Measurements from ENCODE around the gene RANBP3.
"Not testable (repeated sequence)": the region's sequence is repeated elsewhere in the genome, so short reads cannot be mapped to it uniquely, and the experiment has no call there.

The RANBP3 gene

GRCh38 chr19:5961969-5962945, 15.7 kb downstream of the RANBP3 start (continued):
- peak; percentile 14; the same call in 1 of the 2 replicates for TF ChIP-seq PATZ1 (tag by site-specific recombination; IDR thresholded peaks at IDR 0.05)

GRCh38 chr19:5961641-5961968, 16.3 kb downstream of the RANBP3 start:
- Histone ChIP-seq H3K36me3 (ENCODE audit: control insufficient read depth in 2 of 2, insufficient read depth in 1 of 2, low read length in 2 of 2) (peaks cover 0 to 18% of the 10 kb centered on the region in 2 experiments; a peak in 1 of 3 replicates), H3K4me1 (ENCODE audit: control insufficient read depth, insufficient read depth, low read length) (peaks cover 30% of the 10 kb centered on the region)
- H3K4me3 ChIP-seq (ENCODE audit: low read depth, low read length); H3K27ac ChIP-seq (ENCODE audit: extremely low read depth, low read depth, low read length); POLR2A ChIA-PET; H3K9me3 ChIP-seq (ENCODE audit: control insufficient read depth, insufficient read depth, low read depth, low read length): not testable (repeated sequence)
- CTCF ChIA-PET = interaction anchor here (0.6 to 0.9 kb wide), 2 partner anchors 17 to 317 kb away, joined by 4 to 5 read pairs; no protein-coding TSS in a partner anchor

DNA sequence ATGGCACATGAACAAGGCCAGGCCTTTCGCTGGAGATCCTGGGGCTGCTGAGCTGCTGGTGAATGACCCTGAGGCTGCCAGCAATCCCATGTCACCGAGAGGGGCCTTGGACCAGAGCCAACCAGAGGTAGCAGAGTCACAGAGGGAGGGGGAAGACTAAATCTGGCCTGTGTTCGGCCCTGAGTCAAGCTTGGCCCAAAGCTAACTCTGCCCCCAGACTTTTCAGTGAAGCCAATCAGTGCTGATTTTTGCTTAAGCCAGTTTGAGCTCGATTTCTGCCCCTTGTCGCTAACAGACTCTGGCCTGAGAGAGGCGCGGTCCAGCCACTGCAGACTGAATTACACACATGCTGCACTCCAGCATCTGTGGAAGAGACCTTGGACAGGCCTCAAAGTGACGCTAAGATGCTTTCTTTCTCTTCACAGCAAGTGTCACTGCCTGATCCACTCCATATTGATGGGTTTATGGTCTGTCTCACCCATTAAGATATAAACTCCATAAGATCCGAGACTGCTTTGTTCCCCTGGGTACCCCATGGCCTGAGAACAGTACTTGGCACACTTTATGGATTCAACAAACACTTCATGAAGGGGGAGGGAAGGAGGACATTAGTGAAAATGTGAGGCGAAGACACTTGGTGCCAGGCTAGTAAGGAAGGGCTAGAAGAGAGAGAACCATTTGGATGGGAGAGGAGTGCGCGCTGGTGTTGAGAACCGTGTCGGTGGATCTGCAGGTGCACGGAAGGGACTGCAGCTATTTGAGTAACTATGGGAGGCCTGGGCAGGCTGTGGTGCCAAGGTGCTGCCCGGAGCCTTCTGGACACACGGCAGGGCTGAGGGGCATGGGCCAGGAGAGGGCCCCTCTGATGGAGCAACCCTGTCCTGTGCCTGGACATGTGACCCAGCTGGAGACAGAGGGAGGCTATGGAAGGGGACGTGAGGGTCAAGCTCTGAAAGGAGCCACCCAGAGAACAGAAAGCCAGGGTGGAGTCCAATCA, 17.6 kb downstream of the RANBP3 start:
- CTCF ChIA-PET = interaction anchor here (0.6 to 1.8 kb wide), 3 partner anchors 8 to 69 kb away, joined by 3 to 7 read pairs (median 4); no protein-coding TSS in a partner anchor
- no peak overlapping the region for H3K4me3 ChIP-seq (ENCODE audit: low read depth, low read length)
- H3K36me3 ChIP-seq (ENCODE audit: control insufficient read depth in 2 of 2, insufficient read depth in 1 of 2, low read length in 2 of 2) = peaks cover 0 to 7% of the 10 kb centered on the region in 2 experiments; a peak in 1 of 3 replicates
- peaks cover 42% of the 10 kb centered on the region for H3K4me1 ChIP-seq (ENCODE audit: control insufficient read depth, insufficient read depth, low read length)
- no peak overlapping the region; the same call in 1 of the 2 replicates for H3K27ac ChIP-seq (ENCODE audit: extremely low read depth, low read depth, low read length)
- POLR2A ChIA-PET = no interaction called here
- TF ChIP-seq ZIC2 (tag by site-specific recombination; IDR thresholded peaks at IDR 0.05) = peak; percentile 31
- no peak for TF ChIP-seq ZNF48 (tag by site-specific recombination; IDR thresholded peaks at IDR 0.05)
- peak; percentile 92 for TF ChIP-seq ZBTB17 (tag by site-specific recombination; IDR thresholded peaks at IDR 0.05)
- H3K9me3 ChIP-seq (ENCODE audit: control insufficient read depth, insufficient read depth, low read depth, low read length) = no peaks in the 10 kb centered on the region

DNA sequence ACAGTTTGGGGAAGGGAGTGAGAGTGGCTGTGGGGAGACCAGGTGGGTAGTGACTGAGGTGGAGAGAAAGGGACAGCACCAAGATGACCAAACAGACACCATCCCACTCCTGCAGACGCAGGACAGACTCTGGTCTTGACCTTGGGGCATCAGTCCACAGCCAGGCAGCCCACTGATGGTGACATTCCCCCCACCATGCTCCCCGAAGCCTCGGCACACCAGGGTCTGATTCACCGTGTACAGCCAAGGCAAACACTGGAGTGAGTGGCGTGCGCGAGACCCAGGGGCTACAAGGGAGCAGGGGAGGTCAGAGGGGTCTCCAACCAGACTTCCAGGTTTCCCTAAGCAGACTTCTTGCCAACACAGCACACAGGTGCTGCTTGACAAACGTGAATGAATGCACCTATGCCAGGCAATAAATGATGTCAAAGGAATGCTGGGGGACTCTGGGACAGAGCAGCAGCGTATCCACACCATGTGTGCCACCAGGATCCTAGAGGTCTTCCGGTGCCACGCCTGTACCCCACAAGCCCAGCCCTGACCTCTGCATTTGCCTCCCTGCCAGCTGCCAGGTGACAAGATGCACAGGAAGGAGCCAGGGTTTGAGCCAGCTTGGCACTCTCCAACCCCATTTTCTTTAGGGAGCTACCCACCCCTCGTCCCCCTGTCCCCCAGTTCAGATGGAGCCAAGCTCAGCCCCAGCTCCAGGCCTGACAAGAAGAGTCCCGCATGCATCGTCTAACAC, 18.5 kb downstream of the RANBP3 start:
- Histone ChIP-seq H3K4me3 (ENCODE audit: low read depth, low read length) (no peak overlapping the region), H3K27ac (ENCODE audit: extremely low read depth, low read depth, low read length) (no peak overlapping the region)
- CTCF ChIA-PET = interaction anchor here (1.8 kb wide), 1 partner anchor 9 kb away, joined by 7 read pairs; no protein-coding TSS in a partner anchor
- TF ChIP-seq ZNF112 (tag by site-specific recombination; IDR thresholded peaks at IDR 0.05) (no peak), ZBTB48 (tag by site-specific recombination; IDR thresholded peaks at IDR 0.05) (no peak), ZNF529 (tag by site-specific recombination; IDR thresholded peaks at IDR 0.05; ENCODE audit: insufficient replicate concordance) (no peak), ZNF350 (tag by site-specific recombination; IDR thresholded peaks at IDR 0.05) (no peak), GLI4 (tag by site-specific recombination; IDR thresholded peaks at IDR 0.05) (no peak), KLF7 (tag by site-specific recombination; IDR thresholded peaks at IDR 0.05; ENCODE audit: borderline replicate concordance) (no peak), MZF1 (tag by site-specific recombination; IDR thresholded peaks at IDR 0.05; ENCODE audit: borderline replicate concordance) (no peak)
- TF ChIP-seq, protein P1, sequence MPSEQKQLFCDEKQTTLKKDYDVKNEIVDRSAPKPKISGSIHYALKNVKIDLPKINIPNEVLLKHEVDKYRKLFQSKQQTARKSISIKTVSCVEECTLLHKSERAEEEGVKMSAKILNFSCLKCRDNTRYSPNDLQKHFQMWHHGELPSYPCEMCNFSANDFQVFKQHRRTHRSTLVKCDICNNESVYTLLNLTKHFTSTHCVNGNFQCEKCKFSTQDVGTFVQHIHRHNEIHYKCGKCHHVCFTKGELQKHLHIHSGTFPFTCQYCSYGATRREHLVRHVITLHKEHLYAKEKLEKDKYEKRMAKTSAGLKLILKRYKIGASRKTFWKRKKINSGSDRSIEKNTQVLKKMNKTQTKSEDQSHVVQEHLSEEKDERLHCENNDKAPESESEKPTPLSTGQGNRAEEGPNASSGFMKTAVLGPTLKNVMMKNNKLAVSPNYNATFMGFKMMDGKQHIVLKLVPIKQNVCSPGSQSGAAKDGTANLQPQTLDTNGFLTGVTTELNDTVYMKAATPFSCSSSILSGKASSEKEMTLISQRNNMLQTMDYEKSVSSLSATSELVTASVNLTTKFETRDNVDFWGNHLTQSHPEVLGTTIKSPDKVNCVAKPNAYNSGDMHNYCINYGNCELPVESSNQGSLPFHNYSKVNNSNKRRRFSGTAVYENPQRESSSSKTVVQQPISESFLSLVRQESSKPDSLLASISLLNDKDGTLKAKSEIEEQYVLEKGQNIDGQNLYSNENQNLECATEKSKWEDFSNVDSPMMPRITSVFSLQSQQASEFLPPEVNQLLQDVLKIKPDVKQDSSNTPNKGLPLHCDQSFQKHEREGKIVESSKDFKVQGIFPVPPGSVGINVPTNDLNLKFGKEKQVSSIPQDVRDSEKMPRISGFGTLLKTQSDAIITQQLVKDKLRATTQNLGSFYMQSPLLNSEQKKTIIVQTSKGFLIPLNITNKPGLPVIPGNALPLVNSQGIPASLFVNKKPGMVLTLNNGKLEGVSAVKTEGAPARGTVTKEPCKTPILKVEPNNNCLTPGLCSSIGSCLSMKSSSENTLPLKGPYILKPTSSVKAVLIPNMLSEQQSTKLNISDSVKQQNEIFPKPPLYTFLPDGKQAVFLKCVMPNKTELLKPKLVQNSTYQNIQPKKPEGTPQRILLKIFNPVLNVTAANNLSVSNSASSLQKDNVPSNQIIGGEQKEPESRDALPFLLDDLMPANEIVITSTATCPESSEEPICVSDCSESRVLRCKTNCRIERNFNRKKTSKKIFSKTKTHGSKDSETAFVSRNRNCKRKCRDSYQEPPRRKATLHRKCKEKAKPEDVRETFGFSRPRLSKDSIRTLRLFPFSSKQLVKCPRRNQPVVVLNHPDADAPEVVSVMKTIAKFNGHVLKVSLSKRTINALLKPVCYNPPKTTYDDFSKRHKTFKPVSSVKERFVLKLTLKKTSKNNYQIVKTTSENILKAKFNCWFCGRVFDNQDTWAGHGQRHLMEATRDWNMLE (tag by site-specific recombination; conservative IDR thresholded peaks at IDR 0.05; ENCODE audit: low read depth) = no peak
- TF ChIP-seq, protein P2, sequence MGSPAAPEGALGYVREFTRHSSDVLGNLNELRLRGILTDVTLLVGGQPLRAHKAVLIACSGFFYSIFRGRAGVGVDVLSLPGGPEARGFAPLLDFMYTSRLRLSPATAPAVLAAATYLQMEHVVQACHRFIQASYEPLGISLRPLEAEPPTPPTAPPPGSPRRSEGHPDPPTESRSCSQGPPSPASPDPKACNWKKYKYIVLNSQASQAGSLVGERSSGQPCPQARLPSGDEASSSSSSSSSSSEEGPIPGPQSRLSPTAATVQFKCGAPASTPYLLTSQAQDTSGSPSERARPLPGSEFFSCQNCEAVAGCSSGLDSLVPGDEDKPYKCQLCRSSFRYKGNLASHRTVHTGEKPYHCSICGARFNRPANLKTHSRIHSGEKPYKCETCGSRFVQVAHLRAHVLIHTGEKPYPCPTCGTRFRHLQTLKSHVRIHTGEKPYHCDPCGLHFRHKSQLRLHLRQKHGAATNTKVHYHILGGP (tag by site-specific recombination; IDR thresholded peaks at IDR 0.05) = no peak

More for the DNA sequence above, 18.5 kb downstream of the RANBP3 start:
- Histone ChIP-seq H3K4me1 (ENCODE audit: control insufficient read depth, insufficient read depth, low read length) (peaks cover 46% of the 10 kb centered on the region), H3K9me3 (ENCODE audit: control insufficient read depth, insufficient read depth, low read depth, low read length) (no peaks in the 10 kb centered on the region), H3K36me3 (ENCODE audit: control insufficient read depth in 2 of 2, insufficient read depth in 1 of 2, low read length in 2 of 2) (peaks cover 0 to 2% of the 10 kb centered on the region in 2 experiments; a peak in 1 of 3 replicates)
- POLR2A ChIA-PET = no interaction called here
